ENCODE measurements around the gene ESPN. TPM values are rescaled to one million over a fixed set of nuclear protein-coding genes. Genes with fewer than 3 reads are reported as not detected.

ESPN gene
- total RNA-seq, 2 experiments from 2014 or later = not detected

GRCh38 chr1:6421266-6421665 is 3.3 kb upstream of the ESPN start:
- Histone ChIP-seq H3K9me2 (ENCODE audit: insufficient read depth, low read length) (no peaks in the 10 kb centered on the region), H2AFZ (ENCODE audit: low read length) (no peak overlapping the region), H3K4me3 (ENCODE audit: low read depth, low read length, poor library complexity, severe bottlenecking) (no peak overlapping the region), H3K4me1 (ENCODE audit: insufficient read depth, low read length, poor library complexity, severe bottlenecking) (no peaks in the 10 kb centered on the region), H4K20me1 (ENCODE audit: insufficient read depth, low read length) (no peaks in the 10 kb centered on the region), H3K36me3 (ENCODE audit: insufficient read depth, low read length) (no peaks in the 10 kb centered on the region), H3K4me2 (ENCODE audit: low read length) (no peak overlapping the region), H3K79me2 (ENCODE audit: insufficient read depth, low read depth, low read length) (no peaks in the 10 kb centered on the region), H3K9me3 (ENCODE audit: low read length) (no peaks in the 10 kb centered on the region), H3K27ac (ENCODE audit: low read depth, low read length, poor library complexity, severe bottlenecking) (no peak overlapping the region)
- ChIA-PET POLR2A (no interaction called here), CTCF (ENCODE audit: unreplicated experiment) (no interaction called here)
- no peak for DNase-seq (ENCODE audit: low spot score)
- intact Hi-C loops (cut with micrococcal nuclease; ENCODE audit: unreplicated experiment) = no loop called here
- BruUV-seq (replicated peaks) = no TSS peak
- no peak for TF ChIP-seq EZH2phosphoT487 (IDR thresholded peaks at IDR 0.05; ENCODE audit: borderline replicate concordance, low read depth, low read length)
- TF ChIP-seq, protein P1, sequence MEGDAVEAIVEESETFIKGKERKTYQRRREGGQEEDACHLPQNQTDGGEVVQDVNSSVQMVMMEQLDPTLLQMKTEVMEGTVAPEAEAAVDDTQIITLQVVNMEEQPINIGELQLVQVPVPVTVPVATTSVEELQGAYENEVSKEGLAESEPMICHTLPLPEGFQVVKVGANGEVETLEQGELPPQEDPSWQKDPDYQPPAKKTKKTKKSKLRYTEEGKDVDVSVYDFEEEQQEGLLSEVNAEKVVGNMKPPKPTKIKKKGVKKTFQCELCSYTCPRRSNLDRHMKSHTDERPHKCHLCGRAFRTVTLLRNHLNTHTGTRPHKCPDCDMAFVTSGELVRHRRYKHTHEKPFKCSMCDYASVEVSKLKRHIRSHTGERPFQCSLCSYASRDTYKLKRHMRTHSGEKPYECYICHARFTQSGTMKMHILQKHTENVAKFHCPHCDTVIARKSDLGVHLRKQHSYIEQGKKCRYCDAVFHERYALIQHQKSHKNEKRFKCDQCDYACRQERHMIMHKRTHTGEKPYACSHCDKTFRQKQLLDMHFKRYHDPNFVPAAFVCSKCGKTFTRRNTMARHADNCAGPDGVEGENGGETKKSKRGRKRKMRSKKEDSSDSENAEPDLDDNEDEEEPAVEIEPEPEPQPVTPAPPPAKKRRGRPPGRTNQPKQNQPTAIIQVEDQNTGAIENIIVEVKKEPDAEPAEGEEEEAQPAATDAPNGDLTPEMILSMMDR (conservative IDR thresholded peaks at IDR 0.05; ENCODE audit: low read length) = no peak

GRCh38 chr1:6423321-6423999 is 1.1 kb upstream of the ESPN start:
- intact Hi-C loops (cut with micrococcal nuclease; ENCODE audit: unreplicated experiment) = no loop called here
- Histone ChIP-seq H3K79me2 (ENCODE audit: insufficient read depth, low read depth, low read length) (no peaks in the 10 kb centered on the region), H4K20me1 (ENCODE audit: insufficient read depth, low read length) (no peaks in the 10 kb centered on the region), H3K36me3 (ENCODE audit: insufficient read depth, low read length) (no peaks in the 10 kb centered on the region), H3K9me3 (ENCODE audit: low read length) (no peaks in the 10 kb centered on the region), H3K4me3 (ENCODE audit: low read depth, low read length, poor library complexity, severe bottlenecking) (no peak overlapping the region), H2AFZ (ENCODE audit: low read length) (no peak overlapping the region), H3K9me2 (ENCODE audit: insufficient read depth, low read length) (no peaks in the 10 kb centered on the region), H3K27ac (ENCODE audit: low read depth, low read length, poor library complexity, severe bottlenecking) (no peak overlapping the region), H3K4me2 (ENCODE audit: low read length) (no peak overlapping the region), H3K4me1 (ENCODE audit: insufficient read depth, low read length, poor library complexity, severe bottlenecking) (no peaks in the 10 kb centered on the region)
- no TSS peak for BruUV-seq (replicated peaks)
- CTCF ChIA-PET (ENCODE audit: unreplicated experiment) = interaction anchor here (0.6 to 1.0 kb wide), 2 partner anchors 178 to 318 kb away, joined by 3 to 4 read pairs; no protein-coding TSS in a partner anchor
- POLR2A ChIA-PET = no interaction called here
- TF ChIP-seq, protein P1 (conservative IDR thresholded peaks at IDR 0.05; ENCODE audit: low read length) = peak; percentile 81
- no peak for TF ChIP-seq EZH2phosphoT487 (IDR thresholded peaks at IDR 0.05; ENCODE audit: borderline replicate concordance, low read depth, low read length)
- peak; percentile 54 for DNase-seq (ENCODE audit: low spot score)

DNA sequence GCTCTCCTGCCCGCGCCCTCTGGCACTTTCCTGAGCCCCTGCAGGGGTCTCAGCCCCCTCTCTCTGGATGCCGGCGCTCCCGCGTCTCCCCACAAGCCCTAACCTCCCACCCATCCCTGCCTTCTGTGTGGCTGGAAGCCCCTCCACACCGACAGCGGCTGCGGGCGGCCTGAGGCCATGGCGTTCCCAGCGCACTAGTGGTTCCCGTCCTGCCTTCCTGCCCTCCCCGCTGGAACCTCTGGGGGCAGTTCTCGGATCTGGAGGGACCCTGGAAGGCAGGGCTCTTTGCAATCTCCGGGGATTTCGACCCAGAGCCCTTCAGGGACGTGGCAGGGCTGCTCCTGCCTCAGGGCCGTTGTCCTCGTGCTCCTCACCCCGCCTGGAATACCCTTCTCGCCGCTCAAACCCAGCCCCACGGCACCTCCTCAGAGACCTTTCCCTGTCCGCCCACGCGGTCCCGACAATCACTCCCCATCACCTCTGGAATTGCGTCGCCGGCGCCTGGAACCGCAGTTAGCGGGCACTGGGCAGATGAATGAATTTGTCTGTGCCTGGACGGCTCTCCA is 493 bp upstream of the ESPN start:
- H3K4me1 ChIP-seq (ENCODE audit: insufficient read depth, low read length, poor library complexity, severe bottlenecking) = no peaks in the 10 kb centered on the region
- H3K36me3 ChIP-seq (ENCODE audit: insufficient read depth, low read length) = no peaks in the 10 kb centered on the region
- no peak overlapping the region for H3K4me3 ChIP-seq (ENCODE audit: low read depth, low read length, poor library complexity, severe bottlenecking)
- no peak overlapping the region for H3K4me2 ChIP-seq (ENCODE audit: low read length)
- ChIA-PET POLR2A (no interaction called here), CTCF (ENCODE audit: unreplicated experiment) (interaction anchor here (1.0 kb wide), 1 partner anchor 177 kb away, joined by 3 read pairs; no protein-coding TSS in a partner anchor)
- H3K9me3 ChIP-seq (ENCODE audit: low read length) = no peaks in the 10 kb centered on the region
- H3K27ac ChIP-seq (ENCODE audit: low read depth, low read length, poor library complexity, severe bottlenecking) = no peak overlapping the region
- intact Hi-C loops (cut with micrococcal nuclease; ENCODE audit: unreplicated experiment) = no loop called here
- TF ChIP-seq, protein P1 (conservative IDR thresholded peaks at IDR 0.05; ENCODE audit: low read length) = no peak
- H4K20me1 ChIP-seq (ENCODE audit: insufficient read depth, low read length) = no peaks in the 10 kb centered on the region
- H3K79me2 ChIP-seq (ENCODE audit: insufficient read depth, low read depth, low read length) = no peaks in the 10 kb centered on the region
- H2AFZ ChIP-seq (ENCODE audit: low read length) = no peak overlapping the region
- no peak for DNase-seq (ENCODE audit: low spot score)
- no peaks in the 10 kb centered on the region for H3K9me2 ChIP-seq (ENCODE audit: insufficient read depth, low read length)
- BruUV-seq (replicated peaks) = no TSS peak

Data from OCI-LY7 (cell line).